Hippocampal formation (tissue), 2 donors: ENCODE measurements around the gene HNMT.
"Not testable (repeated sequence)": the region's sequence is repeated elsewhere in the genome, so short reads cannot be mapped to it uniquely, and the experiment has no call there.

Experiments
- DNase-seq, 2 donors: peaks; one replicate each; lab custom pipeline; 2025; lab: John Stamatoyannopoulos, UW

HNMT gene

DNA sequence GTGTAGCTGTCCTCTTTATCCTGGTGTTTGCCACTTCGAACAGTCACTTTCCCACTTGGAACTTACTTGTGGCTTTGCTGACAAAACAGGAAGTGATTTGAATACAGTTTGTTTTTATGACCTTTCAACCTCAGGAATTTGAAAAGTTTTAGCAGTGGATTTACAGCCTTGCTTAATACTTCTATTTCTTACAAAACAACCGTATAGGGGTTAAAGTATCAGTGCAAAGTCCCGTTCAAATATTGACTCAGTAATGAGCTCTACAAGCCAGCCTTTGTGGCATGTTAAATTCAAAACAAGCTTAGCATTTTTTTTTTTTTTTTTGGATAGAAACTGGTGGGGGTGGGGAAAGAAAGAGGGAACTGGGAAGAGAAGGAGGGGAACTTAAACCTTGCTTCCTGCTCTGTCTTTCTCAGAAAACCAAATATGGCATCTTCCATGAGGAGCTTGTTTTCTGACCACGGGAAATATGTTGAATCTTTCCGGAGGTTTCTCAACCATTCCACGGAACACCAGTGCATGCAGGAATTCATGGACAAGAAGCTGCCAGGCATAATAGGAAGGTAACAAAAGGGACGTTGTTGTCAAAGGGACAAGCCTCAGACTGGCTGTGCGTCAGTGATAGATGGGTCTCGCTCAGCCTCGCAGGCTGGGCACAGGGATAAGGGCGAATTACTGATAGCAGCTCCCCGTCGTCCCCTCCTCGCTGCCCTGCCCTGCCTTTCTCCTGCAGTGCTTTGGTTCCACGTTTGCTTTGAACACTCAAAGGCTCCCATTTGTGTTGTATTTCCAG, at the start of gene HNMT:
TSS of gene HNMT (plus strand) at position 408 of the 793 bp plus-strand sequence. CDS start at position 427, 19 bp downstream.
- peak; percentile 39 to 51 for DNase-seq

DNA sequence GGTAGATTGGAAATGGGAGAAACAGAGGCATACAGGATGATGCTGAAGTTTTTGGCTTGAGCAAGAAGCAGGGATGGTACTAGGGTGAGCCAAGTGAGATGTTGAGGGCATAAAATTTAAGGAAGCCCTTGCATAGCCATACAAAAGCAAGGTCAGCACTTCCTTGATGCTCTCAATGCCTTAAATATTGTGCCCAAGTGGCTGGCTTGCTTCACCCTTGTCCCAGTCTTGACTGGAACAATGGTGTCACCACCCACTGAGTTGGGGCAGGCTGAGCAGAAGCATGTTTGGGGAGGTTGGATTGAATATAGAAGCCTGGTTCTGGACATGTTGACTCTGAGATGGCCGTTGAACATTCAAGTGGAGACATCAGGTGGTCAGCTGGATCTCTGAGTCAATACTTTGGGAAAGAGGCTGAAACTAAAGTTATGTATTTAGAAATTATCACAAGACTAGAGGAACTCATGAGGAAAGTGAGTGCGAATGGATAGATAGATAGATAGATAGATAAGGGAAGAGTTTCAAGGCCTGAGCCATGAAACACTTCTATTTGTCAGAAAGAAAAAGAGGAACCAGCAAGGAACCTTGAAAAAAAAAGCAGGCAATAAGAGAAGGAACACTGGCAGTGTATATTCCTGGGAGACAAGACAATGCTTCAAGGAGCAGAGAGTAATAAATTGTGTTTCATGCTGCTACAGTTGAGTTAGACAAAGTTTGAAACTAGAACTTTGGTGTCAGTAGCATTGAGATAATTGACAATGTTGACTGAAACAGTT, 43.0 kb upstream of the HNMT start:
- DNase-seq: no peak

DNA sequence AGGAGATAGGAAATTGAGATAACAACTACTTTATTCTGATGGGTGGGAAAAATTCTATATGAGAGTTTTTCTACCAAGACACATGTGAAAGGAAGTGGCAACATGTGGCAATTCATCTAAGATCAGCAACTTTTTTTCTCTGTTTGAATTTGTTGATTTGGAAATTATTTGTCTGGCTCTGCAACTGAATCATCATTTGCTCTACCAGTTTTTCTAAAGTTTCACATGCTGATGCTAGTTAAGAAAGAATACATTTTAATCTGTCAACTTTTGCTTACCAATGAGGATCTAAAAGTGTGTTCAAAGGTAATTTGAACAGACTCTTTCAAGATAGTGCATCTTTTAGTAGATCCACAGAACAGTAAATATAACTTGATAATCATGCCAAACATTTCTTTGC, 42.1 kb upstream of the HNMT start:
- DNase-seq: not testable (repeated sequence)

DNA sequence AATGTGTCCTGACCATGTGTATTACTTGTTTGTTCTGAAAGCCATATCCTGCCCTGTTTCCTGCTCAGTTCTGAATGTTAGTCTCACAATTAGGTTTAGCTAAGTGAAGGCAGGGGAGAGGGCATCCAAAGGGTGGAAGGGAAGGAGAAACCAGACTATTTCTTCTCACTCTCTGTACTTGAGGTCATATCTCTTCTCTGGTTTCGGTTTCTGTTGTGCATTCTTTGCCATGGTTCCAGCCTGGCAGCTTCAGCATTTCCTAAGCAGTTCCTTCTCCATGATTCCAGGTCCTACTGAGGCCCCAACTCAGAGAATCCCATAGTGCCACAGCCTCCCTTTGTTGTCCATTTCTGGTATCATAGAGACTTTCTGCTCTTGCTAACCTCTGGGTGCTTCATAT, 40.3 kb upstream of the HNMT start:
- DNase-seq: no peak

DNA sequence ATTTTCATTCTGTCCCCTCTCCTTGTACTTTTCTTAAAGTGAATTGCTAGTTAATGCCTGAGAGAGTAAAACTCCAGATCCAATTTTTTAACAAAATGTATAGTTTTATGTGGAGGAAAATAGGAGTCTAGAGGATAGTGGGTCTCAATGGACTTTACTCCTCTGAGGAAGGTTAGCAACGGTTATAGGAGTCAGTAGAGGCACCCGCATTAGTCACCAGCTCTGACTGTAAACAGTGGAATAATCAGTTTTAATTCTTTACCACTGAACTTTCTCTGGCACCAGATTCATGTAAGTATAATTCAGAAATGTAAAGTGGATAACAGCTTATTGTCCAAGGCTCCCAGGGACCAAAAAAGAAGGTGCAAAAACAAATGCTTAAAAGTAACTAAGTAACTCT, 38.7 kb upstream of the HNMT start:
- no peak for DNase-seq

DNA sequence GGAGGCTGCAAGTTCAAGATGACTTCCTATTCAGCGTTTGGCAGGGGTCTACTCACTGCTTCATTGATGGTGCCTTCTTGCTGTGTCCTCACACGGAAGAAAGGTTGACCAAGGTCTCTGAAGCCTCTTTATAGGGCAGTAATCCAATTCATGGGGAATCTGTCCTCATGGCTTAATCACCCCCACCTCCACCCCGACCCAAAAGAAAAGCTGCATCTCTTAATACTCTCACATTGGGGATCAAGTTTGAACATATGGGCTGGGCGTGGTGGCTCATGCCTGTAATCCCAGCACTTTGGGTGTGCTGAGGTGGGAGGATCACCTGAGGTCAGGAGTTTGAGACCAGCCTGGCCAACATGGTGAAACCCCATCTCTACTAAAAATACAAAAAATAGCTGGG, 36.4 kb upstream of the HNMT start:
- no peak for DNase-seq

DNA sequence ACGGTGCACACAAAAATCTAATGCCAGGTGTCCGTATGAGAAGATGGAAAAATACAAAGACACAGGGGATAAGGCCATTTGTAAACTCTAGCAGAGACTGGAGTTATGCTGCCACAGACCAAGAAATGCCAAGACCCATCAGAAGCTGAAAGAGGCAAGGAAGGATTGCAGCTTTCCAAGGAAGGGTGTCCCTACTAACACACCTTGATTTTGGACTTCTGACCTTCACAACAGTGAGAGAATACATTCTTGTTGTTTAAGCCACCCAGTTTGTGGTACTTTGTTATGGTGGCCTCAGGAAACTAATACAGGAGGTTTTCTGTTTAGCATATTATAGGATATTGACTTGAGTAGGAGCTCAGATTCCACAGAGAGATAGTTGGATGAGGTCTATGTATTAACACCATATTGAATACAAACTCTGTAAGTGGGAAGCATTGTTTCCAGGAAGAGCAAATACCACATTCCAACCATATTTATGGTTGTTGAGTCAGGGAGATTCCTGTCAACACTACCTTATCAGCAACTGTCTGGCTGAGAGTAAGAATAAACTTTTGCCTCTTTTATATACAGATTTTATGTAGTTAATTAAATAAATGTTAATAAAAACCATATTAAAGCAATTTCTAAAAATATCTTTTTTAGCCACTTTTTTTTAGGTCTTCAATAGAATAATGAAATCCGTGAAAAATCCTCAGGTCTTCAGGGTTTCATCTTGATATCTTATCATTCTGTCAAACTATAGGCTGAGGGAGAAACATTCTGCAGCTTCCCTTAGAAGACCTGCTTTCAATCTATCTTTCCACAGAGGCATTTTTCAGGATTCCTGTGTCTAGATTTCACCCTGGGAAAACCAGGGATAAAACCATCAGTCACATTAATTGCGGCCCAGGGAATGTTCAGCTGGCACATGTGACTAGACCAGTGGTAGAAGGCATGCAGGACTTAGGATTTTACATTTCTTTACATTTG, 35.4 kb upstream of the HNMT start:
- no peak for DNase-seq

DNA sequence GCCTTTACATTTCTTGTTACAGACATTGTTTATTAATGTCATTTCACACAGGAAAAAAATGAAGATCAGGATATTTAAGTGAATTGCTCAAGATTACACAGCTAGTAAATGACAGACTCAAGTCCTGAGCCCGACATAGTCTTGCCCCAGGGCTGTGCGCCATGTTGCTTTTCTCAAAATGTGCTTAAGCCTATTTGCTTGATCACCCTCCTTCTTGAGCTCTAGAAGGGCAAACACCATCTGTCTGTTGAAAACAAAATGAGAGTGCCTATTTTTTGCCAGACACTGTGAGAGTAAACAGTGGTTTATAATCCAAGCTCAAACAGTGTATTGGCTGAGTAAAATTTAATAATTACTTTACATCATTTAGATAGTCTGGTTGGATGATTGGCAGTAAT, 34.8 kb upstream of the HNMT start:
- DNase-seq: no peak

DNA sequence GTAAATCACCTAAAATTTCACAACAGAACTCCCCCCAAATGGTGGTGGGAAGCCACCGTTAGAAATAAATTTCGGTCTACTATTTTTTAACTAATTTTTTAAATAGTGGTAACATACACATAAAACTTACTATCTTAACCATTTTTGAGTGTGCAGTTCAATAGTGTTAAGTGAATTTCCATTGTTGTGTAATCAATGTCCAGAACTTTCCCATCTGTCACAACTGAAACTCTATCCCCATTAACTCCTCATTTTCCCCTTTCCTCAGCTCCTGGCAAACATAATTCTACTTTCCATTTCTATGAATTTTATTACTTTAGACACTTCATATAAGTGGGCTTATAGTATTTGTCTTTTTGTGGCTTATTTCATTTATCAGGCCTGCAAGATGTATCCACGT, 34.1 kb upstream of the HNMT start:
- no peak for DNase-seq

DNA sequence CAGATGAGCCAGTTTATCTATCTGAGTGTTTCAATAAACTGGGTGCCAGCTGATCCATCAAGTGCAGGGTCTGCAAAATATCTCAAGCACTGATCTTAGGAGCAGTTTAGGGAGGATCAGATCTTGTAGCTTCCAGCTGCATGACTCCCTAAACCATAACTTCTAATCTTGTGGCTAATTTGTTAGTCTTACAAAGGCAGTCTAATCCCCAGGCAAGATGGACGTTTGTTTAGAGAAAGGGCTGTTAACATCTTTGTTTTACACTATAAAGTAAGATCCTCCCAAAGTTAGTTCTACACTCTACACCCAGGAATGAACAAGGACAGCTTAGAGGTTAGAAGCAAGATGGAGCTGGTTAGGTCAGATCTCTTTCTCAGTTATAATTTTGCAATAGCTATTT, 28.7 kb upstream of the HNMT start:
- DNase-seq: no peak

DNA sequence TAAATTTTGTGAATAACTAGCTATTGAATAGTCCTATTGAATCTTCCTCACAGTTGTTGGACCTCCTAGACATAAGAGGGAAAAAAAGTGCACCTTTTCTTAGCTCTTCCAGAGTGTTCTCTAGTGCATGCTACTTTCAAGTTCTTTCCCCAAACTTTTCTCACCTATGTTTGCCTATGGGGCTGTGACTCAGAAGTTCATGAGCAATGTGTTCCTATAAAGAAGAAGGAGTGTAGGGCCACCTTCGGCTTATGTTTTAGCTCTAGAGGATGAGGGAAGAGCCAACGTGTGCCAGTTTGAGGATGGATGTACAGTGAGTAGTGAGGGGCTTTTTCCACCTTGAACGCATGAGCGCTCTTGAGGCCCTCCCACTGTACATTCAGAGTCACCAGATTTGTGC, 27.0 kb upstream of the HNMT start:
- DNase-seq: no peak

DNA sequence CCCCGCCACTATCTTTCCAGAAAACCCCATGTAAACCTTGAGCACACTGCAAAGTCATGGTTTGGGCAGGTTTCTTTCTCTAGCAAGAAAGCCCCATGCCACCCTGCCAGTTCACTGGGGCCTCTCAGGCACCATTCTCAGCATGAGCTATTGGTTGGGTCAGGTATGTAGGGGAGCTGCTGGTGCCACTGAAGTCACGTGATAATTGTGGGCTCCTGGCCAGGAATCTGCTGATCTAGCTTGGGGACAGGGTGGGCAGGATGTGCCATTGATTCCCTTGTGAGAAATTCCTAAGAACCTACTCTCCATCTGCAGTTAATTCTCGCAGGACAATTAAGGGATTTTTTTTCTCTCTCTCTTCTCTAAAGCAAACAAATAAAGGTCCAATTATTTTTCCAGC, 26.5 kb upstream of the HNMT start:
- DNase-seq: no peak

DNA sequence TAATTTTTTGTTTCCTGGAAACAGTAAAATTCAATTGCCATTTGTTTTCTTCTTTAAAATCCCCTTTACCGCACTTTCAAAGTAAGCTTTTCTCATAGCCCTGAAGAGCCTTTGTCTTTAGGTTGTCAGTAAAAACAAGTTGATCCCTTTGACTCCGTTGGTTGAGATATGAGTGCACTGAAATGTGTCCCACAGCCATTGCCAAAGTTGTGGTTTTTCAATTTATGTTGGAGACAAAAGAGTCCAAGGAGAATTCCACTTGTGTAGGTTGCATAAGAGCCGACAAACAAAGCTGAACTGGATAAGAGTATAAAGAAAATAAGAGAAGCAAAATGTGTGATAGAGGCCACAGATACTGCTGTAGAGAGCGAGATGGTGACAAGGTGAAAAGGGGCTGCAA, 26.1 kb upstream of the HNMT start:
- no peak for DNase-seq

DNA sequence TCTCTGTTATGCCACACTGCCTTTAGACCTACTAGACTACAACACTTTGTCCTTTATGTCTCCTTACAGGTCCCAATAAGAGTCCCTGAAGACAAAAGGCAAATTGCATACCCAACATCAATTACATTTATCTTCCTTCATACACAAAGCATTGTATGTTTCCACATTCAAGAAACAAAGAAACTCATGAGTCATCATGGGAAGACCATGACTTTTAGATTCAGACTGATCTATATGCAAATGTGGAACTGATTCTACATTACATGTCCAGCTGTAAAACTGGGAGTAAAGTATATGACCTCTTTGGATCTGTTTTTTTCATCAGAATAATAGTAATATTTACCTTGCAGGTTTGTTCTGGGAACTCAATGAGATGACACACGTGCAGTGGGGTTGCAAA, 25.2 kb upstream of the HNMT start:
- DNase-seq: no peak

DNA sequence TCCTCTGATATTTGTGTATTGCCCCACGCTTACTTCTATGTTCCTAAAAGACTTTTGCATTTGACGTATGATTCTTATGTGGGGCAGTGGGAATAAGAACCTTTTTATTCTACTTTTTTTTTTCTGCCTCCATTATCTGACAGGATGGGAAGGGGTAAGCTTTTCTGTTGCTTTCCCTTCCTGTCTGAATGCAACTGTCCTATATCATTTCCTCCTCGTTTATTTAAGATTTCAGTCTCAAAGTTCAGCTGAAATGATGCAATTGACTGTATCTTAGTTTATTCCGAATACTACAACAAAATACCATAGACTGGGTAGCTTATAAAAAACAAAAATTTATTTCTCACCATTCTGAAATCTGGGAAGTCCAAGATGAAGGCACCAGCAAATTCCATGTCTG, 24.1 kb upstream of the HNMT start:
- DNase-seq: no peak

DNA sequence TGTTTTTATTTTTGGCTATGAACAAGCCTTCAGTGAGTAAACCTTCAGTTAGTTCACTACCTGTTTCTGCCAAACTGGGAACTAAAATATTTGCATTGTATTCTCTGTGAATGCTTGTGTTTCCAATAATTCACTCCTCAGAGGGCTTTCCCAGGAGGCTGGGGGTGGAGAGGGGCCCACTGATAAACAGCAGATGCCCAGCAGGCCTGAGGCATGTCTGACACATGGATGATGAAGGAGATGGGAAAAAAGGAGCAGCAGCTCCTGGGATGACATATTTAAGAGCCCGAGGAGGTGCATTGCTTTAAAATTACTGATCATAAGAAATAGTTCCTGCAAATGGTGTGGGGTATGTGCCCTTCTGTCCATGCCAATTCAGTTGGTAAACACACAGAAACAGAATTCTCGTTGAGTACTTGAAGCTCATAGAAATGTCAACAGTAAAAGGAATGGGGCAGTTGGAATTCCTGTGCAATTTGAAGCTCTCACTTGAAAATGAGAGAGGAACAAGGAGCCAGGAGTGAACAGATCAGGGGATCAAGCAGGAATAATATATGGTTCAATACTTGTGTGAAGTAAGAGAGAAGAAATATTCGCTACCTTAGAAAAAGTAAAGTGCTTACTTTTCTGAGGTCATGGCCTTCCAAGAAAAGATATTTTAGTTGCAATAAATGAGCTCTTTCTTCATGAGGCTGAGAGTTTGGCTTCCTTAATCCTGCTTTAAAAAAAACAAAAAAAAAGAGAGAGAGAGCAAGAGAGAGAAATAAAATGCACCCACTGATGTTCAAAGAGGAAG, 22.0 kb upstream of the HNMT start:
- DNase-seq: no peak

DNA sequence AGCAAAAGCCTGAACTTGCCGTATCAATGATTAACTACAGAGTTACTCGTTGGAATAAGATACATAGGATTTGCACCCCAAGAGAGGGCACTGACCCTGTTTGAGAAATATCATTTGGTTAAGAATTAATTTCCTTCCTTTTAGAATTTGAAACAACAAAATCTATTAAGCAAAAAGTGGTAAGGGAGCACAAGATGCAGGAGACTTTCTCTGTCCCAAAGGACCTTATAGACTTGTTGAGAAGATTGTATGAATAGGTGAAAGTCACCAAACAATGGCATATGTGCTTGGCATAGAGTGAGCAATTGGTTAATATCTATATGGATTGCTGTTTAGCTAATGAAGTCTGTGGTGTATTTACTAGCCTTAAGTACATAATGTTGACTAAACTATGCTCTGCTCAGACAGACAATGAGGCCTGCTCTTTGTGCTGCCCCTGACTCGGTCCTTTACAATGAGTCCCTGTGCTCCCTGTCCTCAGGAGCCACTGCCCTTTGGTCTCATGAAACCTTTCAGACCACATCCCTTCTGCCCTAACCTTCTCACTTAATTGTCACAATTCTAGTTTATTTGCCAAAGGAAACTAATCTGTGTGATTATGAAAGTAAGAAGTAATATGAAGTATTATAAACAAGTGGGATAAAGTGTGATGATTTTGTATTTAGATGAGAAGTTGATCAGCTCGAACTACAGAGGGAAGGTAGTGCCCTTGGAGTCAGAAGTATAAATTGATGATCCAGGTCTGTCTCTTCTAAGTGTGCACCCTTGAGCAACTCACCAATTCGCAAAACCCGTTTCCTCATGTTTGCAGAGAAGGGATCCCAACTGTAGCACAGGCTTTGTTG, 21.2 kb upstream of the HNMT start:
- no peak for DNase-seq

DNA sequence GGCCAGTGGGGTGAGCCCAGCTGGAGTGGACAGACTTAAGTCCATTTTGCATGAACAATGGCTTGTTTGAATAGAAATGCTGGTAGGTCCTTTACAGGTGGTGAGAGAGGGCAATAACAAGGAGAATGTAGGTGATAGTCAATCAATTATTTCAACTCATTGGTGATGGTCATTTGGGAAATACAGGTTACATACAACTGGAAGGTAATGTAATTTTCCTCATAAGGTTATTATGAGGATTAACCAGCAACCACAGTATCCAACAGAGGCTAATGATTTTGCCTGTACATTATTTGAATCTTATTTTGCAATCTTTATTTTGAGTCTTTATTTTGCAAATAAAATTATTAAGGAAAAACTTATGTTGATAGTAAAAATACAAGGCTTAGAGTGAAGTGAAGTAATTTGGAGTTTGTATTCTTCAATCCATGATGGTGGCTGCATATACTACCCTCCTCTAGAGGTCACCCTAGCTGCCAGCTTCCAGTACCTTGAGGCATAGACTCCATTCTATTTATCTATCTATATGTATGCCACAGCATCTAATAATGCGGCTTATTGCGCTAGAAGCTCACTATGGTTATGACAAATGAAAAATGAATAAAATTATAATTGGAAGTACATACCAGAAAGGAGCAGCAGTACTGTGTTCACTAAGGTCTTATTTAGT, 20.5 kb upstream of the HNMT start:
- DNase-seq: no peak

DNA sequence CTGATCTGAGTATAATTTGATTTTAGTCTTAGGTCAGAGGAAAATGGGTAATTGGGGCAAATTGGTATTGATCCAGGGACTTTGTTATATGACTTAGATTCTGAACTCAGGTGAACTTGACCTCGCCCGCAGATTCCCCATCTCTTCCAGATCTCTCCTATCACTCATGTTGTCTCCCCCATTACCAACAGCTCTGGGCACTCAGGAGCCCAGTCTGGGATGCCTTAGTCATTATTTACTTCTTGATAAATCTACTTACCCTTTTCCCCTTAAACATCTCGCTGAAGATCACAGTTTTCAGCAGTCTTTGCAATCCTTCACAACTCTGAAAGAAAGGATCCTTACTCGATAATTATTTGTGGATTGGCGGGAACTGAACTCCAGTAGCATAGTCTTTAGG, 19.6 kb upstream of the HNMT start:
- DNase-seq: no peak

DNA sequence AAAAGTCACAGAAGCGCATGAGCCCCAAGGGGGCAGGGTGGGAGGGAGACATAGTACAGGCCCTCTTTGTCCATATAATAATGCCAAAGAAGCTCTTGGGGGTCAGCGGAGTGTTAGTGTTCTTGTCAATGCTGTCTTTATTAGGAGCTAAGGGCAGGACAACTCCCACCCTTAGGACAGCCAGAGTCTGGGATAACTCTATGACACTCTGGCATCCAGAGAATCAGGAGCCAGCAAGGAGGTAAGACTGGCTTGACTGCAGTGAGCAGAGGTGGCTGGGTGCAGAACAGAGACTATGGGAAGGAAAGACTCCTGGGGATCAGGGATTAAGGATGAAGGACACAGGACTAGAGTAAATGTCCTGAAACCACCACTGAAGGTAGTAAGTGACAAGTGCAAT, 19.0 kb upstream of the HNMT start:
- DNase-seq: no peak
